ENCODE data around the gene ZCCHC9.

ZCCHC9 gene

DNA sequence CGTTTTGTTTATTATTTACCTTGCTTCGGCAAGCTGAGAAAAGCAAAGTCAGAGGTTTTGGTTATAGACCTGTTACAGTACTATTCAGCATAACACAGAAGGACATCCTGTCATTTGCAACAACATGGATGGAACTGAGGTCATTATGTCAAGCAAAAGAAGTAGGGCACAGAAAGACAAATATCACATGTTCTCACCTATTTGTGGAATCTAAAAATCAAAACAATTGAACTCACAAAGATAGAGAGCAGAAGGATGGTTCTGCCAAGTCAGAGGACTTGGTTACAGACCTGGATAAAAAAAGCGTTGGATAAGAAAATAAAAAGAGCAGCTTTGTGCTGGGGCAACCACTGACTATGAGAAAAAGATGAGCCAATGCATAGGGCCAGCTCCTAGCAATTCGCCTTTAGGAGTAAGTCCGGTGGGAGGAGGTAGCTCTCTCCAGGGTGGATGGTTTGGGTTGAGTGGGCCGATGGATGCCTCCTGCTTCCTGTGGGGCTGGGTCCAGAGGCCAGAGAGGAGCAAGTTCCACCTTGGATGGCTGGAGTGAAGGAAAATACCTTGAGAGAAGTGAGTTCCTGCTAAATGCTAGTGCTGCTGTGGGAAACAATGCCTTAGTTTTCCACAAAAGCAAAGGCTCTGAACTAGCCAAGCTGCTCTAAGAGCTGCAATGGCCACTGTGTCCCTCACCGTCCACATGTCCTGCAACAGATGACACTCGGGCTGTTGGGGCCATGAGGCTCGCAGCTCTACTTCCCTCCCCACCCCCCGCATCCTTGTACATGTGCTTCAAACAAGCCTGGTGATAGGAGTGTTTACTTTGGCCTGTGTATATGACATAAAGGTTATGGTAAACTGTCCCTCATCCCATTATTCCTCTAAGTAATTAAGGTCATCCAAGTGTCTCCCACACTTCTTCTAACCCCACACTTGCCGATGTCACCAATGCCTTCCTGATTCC lies 54.2 kb downstream of the ZCCHC9 start:
- no peak for DNase-seq (ENCODE audit: extremely low read depth in 1 of 2, low read depth in 1 of 2)

DNA sequence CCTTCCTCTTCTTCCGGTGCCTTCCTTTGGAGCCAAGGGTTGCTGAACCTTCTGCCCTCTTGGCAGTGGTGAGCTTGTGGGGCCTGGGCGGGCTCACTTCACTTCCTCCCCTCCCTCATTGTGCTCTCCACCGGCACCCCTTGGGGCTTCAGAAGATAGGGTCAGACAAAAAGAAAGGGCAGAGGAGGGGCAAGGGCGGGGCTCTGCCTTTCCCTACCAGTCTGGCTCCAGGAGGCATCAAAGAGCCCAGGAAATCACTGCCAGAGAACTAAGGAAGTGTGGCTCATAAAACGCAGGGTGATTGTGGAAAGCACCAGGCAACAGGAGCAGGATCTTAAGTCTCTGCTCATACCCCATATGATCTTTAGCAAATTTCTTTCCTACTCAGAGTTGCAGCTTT lies 57.7 kb downstream of the ZCCHC9 start:
- no peak for DNase-seq (ENCODE audit: extremely low read depth in 1 of 2, low read depth in 1 of 2)

DNA sequence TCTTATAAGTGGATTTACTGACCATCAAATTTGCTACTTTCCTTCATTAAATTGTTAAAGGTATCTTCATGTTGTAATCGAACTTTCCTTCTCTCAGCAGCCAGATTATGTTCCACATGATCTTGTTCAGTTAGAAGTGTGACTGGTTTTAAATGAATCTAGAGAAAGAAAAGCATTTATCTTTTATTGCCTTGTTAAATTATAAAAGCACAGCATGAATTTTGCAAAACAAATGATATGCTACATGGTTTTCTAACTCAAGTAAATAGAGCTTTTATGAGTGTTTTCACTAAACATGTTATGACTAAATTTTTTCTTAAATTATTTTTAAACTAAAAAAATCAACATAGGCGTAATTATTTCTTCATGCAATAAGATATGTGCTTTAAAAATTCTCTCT lies 58.5 kb downstream of the ZCCHC9 start:
- no peak for DNase-seq (ENCODE audit: extremely low read depth in 1 of 2, low read depth in 1 of 2)

DNA sequence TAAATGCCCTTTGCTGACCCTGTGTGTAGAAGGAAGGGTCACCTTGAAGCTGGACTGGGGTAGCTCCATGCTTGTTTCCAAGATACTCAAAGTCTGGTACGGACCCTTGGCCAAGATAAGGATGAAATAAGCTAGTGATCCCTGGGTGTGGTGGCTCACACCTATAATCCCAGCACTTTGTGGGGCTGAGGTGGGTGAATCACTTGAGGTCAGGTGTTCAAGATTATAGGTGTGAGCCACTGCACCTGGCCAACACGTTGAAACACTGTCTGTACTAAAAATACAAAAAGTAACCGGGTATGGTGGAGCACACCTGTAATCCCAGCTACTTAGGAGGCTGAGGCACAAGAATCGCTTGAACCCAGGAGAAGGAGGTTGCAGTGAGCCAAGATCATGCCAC lies 59.3 kb downstream of the ZCCHC9 start:
- no peak for DNase-seq (ENCODE audit: extremely low read depth in 1 of 2, low read depth in 1 of 2)

DNA sequence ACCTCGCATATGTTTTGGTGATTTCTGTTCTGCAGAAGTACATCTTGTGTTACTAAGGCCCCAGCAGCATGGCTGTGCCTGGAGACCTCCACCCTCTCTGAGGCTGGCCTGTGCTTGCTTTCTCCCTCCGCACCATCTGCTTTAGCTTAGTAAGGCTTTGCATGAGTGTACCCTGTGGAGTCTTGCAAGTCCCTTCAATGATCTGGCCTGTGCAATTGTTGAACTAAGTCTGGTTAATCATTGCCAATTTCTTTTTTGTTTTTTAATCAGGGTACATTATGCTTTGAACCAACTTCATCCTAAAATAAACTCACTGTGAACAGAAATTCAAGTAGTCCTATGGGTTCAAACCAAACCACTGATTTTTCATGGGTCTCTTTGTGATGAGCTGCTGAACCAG lies 60.2 kb downstream of the ZCCHC9 start:
- DNase-seq (ENCODE audit: extremely low read depth in 1 of 2, low read depth in 1 of 2): no peak

All from stimulated activated CD8-positive, alpha-beta memory T cell treated with anti-CD3 and anti-CD28 coated beads, Interleukin-7, amount 100 ng/mL, for 48 hours (primary cell).